GM18873 (cell line): Measurements from ENCODE around the gene CTDSP2.
"Not testable (repeated sequence)": the region's sequence is repeated elsewhere in the genome, so short reads cannot be mapped to it uniquely, and the experiment has no call there.

Experiments used
- ATAC-seq: cut with Tn5 transposase; IDR thresholded peaks from one replicate; pipeline ENCODE4 v1.9.1; 2021; ENCODE audit warnings: mild to moderate bottlenecking, moderate library complexity, moderate number of reproducible peaks; ENCODE audit not compliant: unreplicated experiment, low FRiP score

Gene CTDSP2

DNA sequence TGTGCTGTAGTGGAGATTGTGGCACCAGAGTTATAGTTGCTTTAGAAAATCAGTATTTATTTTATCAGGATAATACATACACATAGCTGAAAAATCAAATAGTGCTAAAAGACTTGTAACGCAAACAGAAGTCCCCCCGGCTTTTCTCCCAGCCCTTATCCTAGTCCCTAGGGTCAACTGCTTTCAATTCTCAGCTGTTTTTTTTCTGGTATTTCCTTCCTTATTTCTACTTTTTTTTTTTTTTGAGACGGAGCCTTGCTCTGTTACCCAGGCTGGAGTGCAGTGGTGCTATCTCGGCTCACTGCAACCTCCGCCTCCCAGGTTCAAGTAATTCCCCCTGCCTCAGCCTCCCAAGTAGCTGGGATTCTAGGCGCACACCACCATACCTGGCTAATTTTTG lies 8.4 kb upstream of the CTDSP2 start:
- ATAC-seq = no peak

DNA sequence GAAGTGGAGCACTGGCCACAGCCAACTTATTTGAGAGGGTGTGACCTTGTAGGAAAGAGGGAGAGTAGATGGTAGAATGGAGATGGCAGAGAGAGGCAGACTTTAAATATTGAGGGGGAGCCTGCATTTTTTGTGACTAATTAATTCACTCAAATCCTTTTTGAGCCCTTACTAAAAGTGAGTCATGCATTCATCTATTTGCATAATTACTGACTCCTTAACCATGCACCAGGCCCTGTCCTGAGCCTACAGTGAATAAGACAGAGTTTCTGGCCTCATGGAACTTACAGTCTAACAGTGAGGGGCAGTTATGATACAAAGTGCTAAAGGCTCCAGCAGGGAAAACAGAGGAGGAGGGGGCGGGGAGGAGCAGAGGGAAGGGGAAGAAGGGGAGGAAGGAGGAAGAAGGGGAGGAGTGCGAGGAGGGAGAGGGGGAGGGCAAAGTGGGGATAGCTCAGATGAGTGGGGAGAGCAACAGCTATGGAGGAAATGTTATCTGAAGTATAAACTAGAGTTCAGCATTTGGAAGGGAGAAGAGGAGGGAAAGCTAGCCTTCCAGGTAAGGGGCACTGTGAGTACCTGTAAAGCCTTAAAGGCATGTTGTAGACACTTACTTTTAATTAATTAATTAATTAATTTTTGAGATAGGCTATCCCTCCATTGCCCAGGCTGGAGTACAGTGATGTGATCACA lies 7.5 kb upstream of the CTDSP2 start:
- no peak for ATAC-seq

DNA sequence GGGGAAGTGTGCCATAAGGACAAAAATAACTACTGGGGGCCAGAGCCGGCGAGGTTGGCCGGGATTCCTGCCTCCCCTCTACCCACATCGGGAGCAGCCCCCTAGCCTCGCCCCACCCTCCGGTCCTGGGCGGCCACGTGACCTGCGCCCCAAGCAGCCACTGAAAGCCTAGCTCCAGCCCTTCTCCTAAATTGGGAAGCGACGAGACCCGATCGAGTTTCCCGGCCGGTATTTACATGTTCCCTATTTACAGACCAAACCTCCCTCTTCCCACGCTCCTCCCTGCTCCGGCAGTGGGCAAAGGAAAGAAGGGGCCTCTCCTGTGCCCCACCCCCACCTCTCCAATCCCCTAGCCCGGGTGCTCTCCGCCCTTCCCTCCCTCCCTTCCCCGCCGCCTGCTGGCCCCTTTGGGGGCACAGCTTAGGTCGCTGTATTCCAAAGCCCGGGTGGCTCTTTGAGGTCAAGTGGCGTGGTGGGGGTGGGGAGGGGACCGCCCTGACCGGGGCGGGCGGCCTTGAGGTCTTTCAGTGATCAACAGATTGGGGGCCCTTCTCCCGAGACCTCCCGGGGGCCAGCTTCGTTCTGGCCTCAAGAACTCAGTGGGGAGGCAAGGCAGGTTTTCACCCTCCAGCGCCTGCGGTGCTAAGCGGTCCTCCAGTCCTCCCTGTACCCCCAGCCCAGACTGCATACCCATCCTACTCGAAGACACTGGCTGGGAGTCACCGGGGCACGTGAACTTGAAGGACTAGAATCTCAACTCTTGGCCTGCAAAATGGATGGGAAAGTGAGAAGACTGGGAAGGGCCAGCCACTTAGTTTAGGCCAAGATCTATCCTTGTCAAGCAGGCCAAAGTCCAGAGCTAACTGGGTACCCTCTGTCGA lies 6.3 kb upstream of the CTDSP2 start:
- no peak for ATAC-seq

DNA sequence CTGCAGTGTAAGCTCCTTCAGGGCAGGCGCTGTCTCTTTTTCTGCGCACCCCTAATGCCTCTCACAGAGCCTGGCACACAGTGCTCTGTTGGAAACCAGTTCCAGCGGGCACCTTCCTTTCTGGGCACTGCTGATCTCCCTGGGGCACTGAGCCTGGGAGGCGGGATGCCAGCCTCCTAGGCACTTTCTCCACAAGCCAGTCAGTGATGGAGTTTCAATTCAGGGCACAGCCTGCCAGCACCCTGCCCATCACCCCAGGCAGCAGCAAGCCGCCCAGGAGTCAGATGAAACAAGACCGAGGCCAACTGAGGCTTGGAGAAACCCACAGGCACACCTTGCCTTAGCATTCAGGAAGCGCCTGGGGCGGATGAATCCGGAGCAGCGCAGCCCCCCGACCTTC lies 5.7 kb upstream of the CTDSP2 start:
- ATAC-seq = no peak

DNA sequence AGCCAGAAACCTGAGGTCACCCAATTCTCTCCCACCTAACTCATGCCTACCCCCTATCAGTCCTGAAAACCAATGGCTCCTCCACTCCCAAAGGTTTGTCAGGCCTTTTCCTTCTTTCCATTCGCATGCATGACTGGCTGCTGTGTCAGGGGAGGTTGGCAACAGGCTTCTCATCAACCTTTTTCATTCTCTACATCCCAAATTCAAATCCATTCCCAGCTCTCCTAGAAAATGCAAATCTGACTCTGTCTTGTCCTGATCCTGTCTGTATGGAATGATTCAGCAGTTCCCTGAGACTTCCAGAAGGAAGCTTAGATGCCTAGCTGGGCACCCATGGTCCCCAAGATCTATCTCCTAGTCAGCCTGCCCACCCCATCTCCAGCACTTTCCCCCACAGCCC lies 5.0 kb upstream of the CTDSP2 start:
- ATAC-seq = no peak

DNA sequence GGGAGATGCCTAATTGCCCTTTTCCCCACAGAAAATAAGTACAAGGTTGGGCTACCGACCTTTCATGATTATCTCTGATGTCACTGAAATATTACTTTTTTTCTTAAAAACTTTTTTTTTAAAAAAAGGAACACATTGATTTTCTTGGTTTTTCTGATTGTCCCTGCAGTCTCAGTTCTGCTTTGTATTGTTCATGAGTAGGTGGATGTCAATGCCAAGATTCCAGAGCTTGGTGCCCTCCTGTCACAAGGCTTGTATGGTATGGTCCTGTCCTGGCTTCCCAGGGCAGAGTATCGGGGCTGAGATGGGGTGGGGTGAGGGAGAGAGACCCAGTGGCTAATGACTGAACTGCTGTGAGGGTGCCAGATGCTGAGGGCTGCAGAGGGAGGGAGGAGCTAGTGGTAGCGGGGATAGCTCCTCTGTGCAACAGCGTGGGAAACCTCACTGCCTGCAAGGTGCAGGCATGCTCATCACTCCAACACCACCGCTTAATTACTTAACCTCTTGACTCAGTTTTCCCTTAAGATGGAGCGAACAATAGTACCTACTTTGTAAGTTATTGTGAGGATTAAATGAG lies 4.4 kb upstream of the CTDSP2 start:
- ATAC-seq = no peak

DNA sequence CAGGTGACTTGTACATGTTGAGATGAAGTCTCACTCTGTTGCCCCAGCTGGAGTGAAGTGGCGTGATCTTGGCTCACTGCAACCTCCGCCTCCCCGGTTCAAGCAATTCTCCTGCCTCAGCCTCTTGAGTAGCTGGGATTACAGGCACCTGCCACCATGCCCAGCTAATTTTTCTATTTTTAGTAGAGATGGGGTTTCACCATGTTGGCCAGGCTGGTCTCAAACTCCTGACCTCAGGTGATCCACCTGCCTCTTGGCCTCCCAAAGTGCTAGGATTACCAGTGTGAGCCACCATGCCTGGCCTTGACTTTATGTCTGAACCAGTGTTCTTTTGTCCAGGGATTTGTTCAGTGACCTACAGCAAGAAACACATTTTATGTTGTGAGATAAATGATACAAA lies 2.9 kb upstream of the CTDSP2 start:
- not testable (repeated sequence) for ATAC-seq

DNA sequence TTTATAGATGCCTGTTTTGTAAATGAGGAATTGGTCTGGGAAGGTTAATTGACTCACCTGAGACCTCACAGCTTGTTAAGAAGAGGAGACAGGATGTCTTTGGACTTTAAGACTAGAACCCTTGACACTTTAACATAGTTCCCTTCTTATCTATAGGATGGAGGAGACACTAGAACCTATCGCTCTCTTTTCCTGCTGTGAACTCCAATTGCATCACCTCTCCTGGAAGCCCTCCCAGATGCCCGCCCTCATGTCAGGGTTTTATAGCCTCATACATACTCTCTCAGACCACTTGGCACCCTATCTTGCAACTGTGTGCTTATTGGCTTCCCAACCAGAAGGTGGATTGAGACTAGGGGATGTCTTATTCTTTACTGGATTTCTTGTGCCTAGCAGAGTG lies 2.5 kb upstream of the CTDSP2 start:
- no peak for ATAC-seq

DNA sequence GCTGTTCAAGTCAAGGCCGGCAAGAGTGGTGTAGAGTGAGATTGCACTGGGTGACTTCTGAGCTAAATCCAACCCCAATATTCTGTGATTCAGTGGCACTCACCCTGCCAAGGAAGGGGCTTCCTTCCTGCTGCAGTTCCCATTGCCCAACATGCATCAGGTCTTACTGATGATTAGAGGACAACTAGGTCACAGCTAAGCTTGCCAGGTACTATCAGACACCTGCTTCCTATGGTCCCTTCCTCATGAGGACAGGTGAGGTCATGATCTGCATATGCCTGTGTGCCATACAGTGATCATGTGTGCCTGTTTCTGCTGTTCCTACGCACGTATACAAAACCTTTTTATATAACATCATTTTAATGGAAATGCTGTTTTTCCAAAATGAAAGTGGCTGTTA lies 1.7 kb upstream of the CTDSP2 start:
- ATAC-seq = no peak

DNA sequence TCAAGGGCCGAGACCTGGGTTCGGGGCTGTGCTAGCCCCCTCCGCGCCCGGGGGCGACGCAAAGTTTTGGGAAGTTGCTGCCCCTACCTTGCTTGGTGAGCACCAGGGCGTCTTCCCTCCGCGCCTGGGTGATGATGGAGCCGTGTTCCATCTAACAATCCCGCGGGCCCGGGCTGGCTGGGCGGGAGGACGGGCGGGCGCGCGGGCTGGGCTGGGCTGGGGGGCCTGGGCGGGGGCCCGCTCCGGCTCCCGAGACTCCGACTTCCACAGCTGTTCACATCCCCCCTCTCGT lies 298 bp downstream of the CTDSP2 start:
- no peak for ATAC-seq

DNA sequence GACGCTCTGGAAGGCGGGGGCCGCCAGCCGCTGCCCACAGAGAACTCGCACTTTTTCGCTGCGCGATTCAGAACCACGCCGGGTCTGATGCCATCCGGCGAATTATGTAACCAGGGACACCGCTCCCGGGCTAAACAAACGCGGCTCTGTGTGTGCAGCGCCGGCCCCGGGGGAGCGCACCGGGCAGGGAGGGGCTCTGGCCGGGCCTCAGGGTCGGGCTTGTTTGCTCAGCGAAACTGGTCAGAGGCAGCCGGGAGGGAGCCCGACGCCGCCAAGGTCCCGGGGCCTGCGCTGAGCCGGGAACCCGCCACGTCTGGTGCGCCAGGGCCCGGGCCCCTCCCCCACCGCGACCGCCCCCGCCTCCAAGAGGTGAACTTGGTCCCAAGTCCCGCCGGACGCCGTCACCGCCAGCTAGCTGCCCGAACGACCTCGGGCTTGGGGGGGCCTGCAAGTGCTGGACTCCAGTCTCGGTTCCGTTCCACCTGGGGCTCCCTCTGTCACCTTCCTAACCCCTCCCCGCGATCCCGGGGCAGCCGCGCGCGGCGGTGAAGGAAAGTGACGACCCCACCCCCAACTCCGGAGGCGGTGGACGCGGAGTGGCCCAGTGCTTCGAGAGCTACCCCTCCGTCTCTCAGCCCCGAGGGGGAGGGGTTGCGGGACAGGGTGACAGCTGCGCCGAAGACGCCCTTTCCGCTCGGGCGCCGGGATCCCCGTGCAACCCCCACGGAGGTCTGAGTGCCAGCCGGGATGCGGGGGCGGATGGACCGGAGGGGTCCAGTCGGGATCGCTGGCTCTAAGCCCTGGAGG lies 848 bp downstream of the CTDSP2 start:
- no peak for ATAC-seq

DNA sequence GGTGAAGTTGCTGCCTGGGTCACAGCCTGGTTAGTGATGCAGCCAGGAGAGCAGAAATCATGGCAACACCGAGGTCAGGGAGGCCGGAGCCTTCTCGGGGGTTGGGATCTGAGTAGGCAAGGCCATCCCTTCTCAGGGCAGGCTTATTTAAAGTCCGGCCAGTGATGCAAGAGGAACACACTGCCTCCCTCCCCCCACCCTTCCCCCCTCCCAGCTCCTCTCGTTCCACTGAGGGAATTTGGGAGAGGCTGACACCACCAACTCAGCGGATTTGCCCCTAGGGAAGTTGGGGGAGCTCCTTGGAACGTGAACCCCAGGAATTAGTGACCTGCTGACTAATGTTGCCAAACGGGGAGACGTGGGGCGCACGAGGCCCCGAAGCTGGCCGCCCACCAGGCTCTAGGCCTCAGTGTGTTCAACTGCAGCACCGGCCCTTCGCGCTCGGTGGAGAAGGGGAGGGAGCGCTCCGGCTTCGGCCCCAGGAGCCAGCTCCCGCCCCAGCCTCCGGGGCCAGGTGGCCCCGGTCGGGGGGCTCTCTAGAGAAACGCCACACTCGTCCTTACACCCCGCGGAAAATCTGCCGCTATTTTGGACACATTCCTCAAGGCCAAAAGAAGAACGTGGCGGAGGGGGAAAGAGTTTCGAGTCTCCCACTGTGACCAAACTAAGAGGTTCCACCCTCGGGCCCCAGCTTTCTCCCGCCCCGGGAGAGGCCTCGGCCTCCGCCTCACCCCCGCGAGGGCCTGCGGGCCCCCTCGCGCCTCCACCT lies 1.6 kb downstream of the CTDSP2 start:
- ATAC-seq = no peak

DNA sequence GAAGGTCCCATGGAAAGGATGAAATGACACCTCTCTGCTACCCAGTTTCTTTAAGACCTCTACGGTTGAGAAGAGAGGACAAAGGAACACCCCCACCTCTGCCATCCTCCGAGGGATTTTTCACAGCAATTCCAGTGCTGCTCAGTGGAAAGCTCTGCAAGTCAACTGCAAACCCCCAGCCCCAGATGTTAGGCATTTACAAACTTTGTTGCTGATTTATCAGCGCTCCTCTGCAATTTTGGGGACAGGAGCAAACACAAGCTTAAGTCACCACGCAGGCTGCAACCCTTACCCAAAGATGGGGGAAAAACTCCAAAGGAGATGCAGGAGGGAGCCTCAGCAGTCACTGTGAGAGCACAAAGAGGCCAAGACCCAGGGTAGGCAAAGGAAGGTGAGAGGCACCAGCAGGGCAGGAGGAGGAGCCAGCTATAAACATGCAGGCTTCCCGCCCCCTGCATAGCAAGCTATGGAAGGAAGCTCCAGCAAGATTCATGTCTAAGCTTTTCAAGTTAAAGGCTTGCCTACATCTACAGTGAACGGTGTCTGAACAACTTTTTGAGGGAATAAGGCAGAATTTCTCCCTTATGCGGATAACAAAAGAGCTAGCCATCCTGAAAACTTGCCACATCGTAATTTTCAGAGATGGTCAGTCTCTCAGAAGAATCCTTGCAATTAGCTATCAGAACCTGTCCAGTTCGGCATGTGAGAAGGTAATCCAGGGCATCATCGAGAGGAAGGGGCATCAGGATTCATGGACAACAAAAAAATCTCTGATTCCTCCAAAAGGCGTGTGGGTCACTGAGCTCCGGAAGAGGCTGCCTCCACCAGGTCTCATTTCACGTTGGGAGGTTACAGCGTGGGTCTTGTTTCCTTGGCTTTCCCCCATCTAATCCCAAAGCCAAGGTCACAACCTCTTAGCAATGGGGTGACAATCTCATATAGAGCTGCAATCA lies 3.9 kb downstream of the CTDSP2 start:
- no peak for ATAC-seq

DNA sequence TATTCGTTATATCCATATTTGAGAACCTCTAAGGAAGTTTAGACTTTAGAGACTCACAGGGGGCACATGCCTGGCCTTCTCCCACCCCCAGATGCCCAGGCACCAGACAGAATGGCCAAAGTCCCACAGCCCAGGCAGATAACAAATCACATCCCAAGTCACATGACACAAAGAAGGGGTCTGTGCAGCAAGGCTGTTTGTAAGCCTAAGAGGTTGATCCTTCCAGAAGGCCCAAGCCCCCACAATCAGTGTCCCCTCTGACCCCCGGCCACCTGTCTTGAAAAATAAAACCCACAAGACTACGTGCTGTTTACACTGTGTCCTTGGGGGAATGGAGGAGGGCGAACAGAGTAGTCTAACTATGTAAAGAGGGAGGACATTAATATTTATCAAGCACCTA lies 5.1 kb downstream of the CTDSP2 start:
- ATAC-seq = no peak

DNA sequence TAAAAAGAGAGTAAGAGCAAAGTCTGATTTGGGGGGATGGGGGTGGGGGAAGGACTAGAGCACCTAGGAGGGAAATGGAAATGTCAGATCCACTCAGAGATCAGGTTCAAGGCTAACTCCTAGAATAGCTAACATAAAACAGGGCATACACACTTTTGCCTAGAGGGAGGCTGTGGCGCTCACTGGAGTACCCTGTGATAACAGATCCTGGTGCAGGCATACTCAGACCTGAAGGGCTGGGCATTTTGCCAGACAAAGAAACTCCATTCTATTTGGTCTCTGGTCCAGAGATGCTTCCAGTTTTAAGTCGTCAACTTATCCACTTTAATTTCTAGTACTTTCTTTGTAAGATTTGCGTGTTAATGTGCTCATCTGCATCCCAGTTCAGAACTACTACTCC lies 5.8 kb downstream of the CTDSP2 start:
- ATAC-seq = no peak

DNA sequence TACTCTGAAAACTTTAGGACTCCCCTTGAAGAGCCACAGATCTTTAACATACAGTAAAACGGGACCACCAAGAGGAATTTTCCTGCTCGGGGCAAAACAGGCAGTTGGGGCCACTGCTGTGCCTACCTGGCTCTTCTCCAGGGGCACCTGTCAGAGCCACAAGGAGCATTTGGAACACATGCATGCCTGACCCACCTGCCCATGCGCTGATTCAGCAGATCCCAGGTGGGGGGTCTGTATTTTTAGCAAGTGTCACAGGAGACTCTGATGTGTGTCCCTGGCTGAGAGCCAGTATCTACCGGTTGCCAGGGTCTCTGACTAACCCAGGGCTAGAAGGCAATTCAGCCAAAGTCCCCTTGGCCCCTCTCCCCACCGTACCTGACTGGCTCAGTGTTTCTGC lies 6.5 kb downstream of the CTDSP2 start:
- no peak for ATAC-seq

DNA sequence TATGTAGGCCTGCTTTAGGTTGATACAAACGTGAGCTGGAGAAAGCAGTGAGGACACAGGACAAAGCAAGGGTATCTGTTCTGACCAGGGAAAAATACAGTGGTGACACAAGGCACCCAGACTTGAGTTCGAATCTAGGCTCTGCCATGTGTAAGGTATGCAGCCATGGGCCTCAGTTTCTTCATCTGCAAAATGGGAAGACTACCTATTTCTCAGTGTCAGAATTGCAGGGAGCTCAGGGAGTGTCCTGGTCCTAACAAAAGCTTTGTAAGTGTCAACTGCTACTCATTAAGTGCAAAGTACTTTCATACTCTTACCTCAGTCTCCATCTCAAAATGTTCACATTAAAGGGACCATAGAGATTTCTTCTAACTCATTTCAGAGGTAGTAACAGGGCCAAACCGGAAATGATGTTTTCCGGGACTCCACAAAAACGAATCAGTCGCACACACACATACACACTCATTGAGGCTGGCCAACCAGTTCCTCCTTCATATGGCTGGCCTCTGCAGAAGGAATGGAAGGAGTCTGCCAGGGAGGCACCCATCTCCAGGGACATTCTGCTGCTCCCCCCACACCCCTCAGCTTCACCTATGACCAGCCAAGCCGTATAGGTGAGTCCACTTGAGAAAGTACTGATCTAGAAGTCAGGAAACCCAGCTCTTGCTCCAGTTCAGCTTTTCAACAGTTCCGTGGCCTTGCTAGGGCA lies 7.8 kb downstream of the CTDSP2 start:
- ATAC-seq = no peak

DNA sequence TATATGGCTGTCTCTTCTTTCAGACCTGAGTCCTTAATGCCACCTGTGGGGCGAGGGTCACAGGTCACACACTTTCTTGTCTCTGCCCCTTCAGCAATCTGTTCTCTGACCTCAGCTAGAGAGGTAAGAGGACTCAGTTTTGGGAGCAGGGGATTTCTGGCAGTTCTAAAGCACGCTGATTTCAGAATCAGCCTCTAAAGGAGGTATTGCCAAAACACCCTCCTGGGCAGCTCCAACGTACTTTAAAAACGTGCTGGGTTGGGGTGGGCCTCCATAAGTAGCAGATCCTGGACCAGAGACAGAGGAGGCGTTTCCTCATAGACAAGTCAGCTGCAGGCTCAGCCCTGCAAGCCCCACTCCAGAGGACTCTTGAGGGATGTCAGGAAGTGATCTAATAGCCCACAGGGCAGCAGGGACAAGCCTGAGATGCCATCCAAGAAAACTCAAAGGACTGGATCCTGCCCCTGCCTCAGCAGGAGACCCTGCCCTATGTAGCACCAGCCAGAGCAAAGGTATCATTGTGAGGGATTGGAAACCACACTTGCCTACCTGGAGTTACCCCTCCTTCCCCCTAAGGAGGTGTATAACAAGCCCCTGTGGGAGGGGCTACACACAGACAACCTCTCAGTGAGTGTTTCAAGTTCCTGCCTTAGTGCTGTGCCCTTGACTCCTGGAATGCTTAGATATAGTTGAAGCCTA lies 8.5 kb downstream of the CTDSP2 start:
- no peak for ATAC-seq
